Nephron (organoid): ENCODE results near the gene ZNF318.
A peak's percentile ranks its signal among the peaks of the same experiment; 100 is the strongest.

Experiments used
- H3K27ac Mint-ChIP-seq, 3 experiments: 2 replicates each; pipeline ENCODE4 v1.8.0; 2020; ENCODE audit warnings: mixed read lengths in 3 of 3, mild to moderate bottlenecking in 2 of 3, moderate library complexity in 1 of 3
- H3K27me3 Mint-ChIP-seq: 2 replicates; pipeline ENCODE4 v1.8.0; 2021; ENCODE audit warnings: low read depth, mild to moderate bottlenecking, moderate library complexity, mixed read lengths
- H3K36me3 Mint-ChIP-seq: 2 replicates; pipeline ENCODE4 v1.8.0; 2020; ENCODE audit warnings: low read depth, mixed read lengths
- H3K4me1 Mint-ChIP-seq: 2 replicates; pipeline ENCODE4 v1.8.0; 2020; ENCODE audit warnings: mixed read lengths
- H3K4me3 Mint-ChIP-seq, 3 experiments: 2 replicates each; pipeline ENCODE4 v1.8.0; 2020; ENCODE audit warnings: mild to moderate bottlenecking in 3 of 3, mixed read lengths in 3 of 3, moderate library complexity in 2 of 3
- H3K9me3 Mint-ChIP-seq: 2 replicates; pipeline ENCODE4 v1.8.0; 2020; ENCODE audit warnings: mixed read lengths
- TF ChIP-seq, protein P1 (sequence below), 3 experiments: fragments of 200-600 bp; sonication (generic); IDR thresholded peaks; one replicate each; pipeline ENCODE4 v1.5.0; 2021; ENCODE audit warnings: antibody characterized with exemption in 3 of 3; ENCODE audit not compliant: unreplicated experiment in 3 of 3

Gene ZNF318

DNA sequence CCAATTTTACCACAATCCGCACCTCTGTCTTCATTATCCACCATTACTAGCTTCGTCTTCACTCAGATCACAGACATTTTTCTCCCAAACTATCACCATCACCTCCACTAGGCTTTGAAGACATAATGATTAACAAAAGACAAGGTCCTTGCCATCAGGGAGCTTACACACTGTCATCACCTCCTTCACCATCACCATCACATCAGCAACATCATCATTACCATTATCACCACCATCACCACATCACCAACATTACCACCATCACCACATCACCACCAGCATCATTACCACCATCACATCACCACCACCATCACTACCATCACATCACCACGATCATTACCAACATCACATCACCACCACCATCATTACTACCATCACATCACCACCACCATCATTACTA is 75.7 kb downstream of the ZNF318 start:
- H3K27ac Mint-ChIP-seq = no peak overlapping the region
- TF ChIP-seq, protein P1, sequence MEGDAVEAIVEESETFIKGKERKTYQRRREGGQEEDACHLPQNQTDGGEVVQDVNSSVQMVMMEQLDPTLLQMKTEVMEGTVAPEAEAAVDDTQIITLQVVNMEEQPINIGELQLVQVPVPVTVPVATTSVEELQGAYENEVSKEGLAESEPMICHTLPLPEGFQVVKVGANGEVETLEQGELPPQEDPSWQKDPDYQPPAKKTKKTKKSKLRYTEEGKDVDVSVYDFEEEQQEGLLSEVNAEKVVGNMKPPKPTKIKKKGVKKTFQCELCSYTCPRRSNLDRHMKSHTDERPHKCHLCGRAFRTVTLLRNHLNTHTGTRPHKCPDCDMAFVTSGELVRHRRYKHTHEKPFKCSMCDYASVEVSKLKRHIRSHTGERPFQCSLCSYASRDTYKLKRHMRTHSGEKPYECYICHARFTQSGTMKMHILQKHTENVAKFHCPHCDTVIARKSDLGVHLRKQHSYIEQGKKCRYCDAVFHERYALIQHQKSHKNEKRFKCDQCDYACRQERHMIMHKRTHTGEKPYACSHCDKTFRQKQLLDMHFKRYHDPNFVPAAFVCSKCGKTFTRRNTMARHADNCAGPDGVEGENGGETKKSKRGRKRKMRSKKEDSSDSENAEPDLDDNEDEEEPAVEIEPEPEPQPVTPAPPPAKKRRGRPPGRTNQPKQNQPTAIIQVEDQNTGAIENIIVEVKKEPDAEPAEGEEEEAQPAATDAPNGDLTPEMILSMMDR (IDR thresholded peaks at IDR 0.05; ENCODE audit: unreplicated experiment in 3 of 3) = no peak
- H3K4me3 Mint-ChIP-seq = no peak overlapping the region
- no peaks in the 10 kb centered on the region for H3K36me3 Mint-ChIP-seq
- peaks cover 7% of the 10 kb centered on the region for H3K27me3 Mint-ChIP-seq
- H3K4me1 Mint-ChIP-seq = no peaks in the 10 kb centered on the region
- H3K9me3 Mint-ChIP-seq = no peaks in the 10 kb centered on the region

DNA sequence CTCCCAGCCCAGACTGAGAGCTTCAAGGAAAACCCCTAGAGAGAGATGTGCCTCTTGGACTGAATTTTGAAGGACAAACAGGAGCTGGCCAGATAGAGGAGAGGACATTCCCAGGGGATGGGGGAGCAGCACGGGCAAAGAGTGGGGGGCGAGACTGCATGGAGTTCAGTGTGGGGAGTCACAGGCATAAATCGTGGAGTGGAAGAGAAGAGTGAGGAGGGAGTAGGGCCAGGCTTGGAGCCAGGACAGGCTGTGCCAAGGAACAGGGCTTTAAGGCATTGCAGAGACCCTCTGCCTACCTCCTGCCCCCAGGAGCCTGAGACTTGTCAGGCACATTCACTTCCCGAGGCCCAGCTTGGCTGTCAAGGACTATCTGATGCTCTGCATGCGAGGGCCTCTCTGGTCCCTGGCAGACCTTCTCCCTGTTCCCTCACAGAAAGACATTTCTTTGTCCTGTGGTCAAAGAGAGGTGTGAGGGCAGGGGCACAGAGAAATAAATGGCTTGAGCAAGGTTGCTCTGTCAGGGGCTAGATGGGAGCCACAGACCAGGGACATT is 76.6 kb downstream of the ZNF318 start:
- TF ChIP-seq, protein P1 (IDR thresholded peaks at IDR 0.05; ENCODE audit: unreplicated experiment in 3 of 3) = no peak
- H3K9me3 Mint-ChIP-seq = no peaks in the 10 kb centered on the region
- peaks cover 7% of the 10 kb centered on the region for H3K27me3 Mint-ChIP-seq
- H3K36me3 Mint-ChIP-seq = no peaks in the 10 kb centered on the region
- H3K4me3 Mint-ChIP-seq = no peak overlapping the region
- no peaks in the 10 kb centered on the region for H3K4me1 Mint-ChIP-seq
- H3K27ac Mint-ChIP-seq = no peak overlapping the region

DNA sequence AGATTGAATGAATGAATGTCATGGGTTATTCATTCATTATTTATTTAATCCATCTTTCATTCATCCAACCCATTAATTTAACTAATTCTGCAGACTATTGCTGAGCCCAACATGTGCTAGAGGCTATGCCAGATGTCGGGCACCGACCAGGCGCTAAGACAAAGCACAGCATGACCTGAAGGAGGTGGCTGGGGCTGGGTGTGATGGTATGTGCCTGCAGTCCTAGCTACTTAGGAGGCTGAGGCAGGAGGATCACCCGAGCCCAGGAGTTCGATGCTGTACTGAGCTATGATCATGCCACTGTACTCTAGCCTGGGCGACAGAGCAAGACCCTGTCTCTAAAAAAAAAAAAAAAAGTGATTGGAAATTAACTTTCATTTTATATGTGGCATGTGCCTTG is 77.1 kb downstream of the ZNF318 start:
- no peaks in the 10 kb centered on the region for H3K4me1 Mint-ChIP-seq
- H3K27ac Mint-ChIP-seq = no peak overlapping the region
- H3K27me3 Mint-ChIP-seq = peaks cover 7% of the 10 kb centered on the region
- H3K4me3 Mint-ChIP-seq = no peak overlapping the region
- H3K36me3 Mint-ChIP-seq = no peaks in the 10 kb centered on the region
- TF ChIP-seq, protein P1 (IDR thresholded peaks at IDR 0.05; ENCODE audit: unreplicated experiment in 3 of 3) = no peak
- H3K9me3 Mint-ChIP-seq = no peaks in the 10 kb centered on the region

DNA sequence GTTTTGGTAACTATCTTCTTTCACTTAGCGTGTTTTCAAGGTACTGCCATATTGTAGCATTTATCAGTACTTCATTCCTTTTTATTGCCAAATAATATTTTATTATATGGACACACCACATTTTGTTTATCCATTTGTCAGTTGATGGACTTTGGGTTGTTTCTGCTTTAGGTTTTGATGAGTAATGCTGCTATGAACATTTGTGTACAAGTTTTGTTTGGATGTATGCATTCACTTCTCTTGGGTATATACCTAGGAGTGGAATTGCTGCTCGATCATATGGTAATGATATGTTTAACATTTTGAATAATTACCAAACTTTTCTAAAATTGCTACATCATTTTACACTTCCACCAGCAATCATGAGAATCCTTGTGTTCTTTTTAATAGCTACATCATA is 77.7 kb downstream of the ZNF318 start:
- Mint-ChIP-seq H3K36me3 (no peaks in the 10 kb centered on the region), H3K9me3 (no peaks in the 10 kb centered on the region), H3K27me3 (peaks cover 13% of the 10 kb centered on the region), H3K4me3 (no peak overlapping the region), H3K27ac (no peak overlapping the region), H3K4me1 (no peaks in the 10 kb centered on the region)
- TF ChIP-seq, protein P1 (IDR thresholded peaks at IDR 0.05; ENCODE audit: unreplicated experiment in 3 of 3) = no peak

DNA sequence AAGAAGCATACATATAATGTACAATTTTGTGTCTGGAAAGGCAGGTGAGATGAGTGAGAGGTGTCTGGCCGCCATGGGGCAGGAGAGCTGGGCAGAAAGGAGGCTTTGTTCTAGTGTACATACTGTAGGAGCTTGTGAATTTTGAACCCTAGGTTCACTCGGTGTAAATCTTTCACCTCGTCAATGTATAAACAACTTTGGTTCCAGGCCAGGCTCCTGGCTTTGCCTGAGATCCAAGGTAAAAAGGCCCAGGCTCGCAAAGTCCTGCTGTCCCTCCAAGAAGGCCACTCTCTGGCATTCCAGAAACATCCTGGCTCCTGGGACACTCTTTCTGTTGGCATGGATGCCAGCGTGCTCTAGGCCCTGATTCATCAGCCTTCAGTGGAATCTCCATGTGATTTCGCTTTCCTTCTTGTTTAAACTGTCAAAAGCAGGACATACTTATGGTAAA is 78.5 kb downstream of the ZNF318 start:
- no peak overlapping the region for H3K4me3 Mint-ChIP-seq
- H3K4me1 Mint-ChIP-seq = no peaks in the 10 kb centered on the region
- peak overlapping the region in 2 of 3 experiments; percentile 0 to 43 for H3K27ac Mint-ChIP-seq
- H3K36me3 Mint-ChIP-seq = no peaks in the 10 kb centered on the region
- no peaks in the 10 kb centered on the region for H3K9me3 Mint-ChIP-seq
- TF ChIP-seq, protein P1 (IDR thresholded peaks at IDR 0.05; ENCODE audit: unreplicated experiment in 3 of 3) = no peak
- peaks cover 14% of the 10 kb centered on the region for H3K27me3 Mint-ChIP-seq

DNA sequence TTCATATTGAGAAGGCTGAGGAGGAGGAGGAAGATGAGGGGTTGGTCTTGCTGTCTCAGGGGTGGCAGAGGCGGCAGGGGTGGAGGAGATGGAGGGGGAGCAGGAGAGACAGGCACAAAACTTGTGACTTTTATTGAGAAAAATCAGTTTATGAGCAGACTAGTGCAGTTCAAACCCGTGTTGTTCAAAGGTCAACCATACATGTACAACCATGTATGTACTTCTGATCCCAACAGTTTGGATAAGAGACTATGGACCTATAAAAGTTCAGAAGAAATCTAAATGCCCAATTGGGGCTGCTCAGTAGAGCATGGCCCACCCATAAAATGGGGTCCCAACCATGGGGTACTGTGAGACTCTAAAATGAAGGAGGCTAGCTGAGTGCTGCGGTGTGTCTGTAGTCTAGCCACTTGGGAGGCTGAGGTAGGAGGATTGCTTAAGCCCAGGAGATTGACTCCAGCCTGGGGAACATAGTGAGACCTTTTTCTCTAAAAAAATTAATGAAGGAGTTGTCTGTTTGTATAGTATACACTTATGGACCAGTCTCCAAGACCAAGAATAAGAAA is 79.0 kb downstream of the ZNF318 start:
- no peaks in the 10 kb centered on the region for H3K9me3 Mint-ChIP-seq
- H3K36me3 Mint-ChIP-seq = no peaks in the 10 kb centered on the region
- no peak overlapping the region for H3K4me3 Mint-ChIP-seq
- peaks cover 19% of the 10 kb centered on the region for H3K27me3 Mint-ChIP-seq
- H3K4me1 Mint-ChIP-seq = no peaks in the 10 kb centered on the region
- H3K27ac Mint-ChIP-seq = peak overlapping the region in 2 of 3 experiments; percentile 0 to 43
- TF ChIP-seq, protein P1 (IDR thresholded peaks at IDR 0.05; ENCODE audit: unreplicated experiment in 3 of 3) = no peak
